H1 (cell line): ENCODE data around the gene BPI.

Source experiments
- BRCA1 ChIP-seq: IDR thresholded peaks from 2 replicates; pipeline ENCODE4 v1.6.1; 2012; ENCODE audit warnings: low read depth, low read length, improper control_type of control experiment
- CREB1 ChIP-seq: IDR thresholded peaks from 2 replicates; pipeline ENCODE4 v1.6.1; 2012; ENCODE audit warnings: inconsistent platforms
- CTCF ChIP-seq, 3 experiments: IDR thresholded peaks; 1 replicate in 2 of 3; 2 replicates in 1 of 3; pipeline versions ENCODE4 v1.5.1 to v1.6.1; 2011; ENCODE audit warnings: low read length in 3 of 3, mild to moderate bottlenecking in 3 of 3, inconsistent platforms in 2 of 3, low read depth in 1 of 3, moderate library complexity in 1 of 3; ENCODE audit not compliant: insufficient read depth in 1 of 3; ENCODE audit errors: control extremely low read depth in 1 of 3
- EGR1 ChIP-seq: IDR thresholded peaks from 2 replicates; pipeline ENCODE4 v1.6.1; 2011; ENCODE audit warnings: low read depth, low read length, borderline replicate concordance
- KDM1A ChIP-seq: fragments of 200-600, 300-600 bp; sonication (generic); IDR thresholded peaks from 2 replicates; pipeline ENCODE4 v1.7.1; 2016; ENCODE audit warnings: mild to moderate bottlenecking, low read length, borderline replicate concordance
- POLR2A ChIP-seq, 2 experiments: IDR thresholded peaks; 1 replicate in 1 of 2; 2 replicates in 1 of 2; pipeline ENCODE4 v1.6.1; 2011; ENCODE audit warnings: low read depth in 2 of 2, low read length in 2 of 2, mild to moderate bottlenecking in 2 of 2; ENCODE audit errors: control extremely low read depth in 1 of 2
- POLR2AphosphoS5 ChIP-seq: IDR thresholded peaks from 2 replicates; pipeline ENCODE4 v1.6.1; 2011; ENCODE audit warnings: low read depth, low read length
- SIN3A ChIP-seq, 2 experiments: IDR thresholded peaks in 1 of 2; conservative IDR thresholded peaks in 1 of 2; 2 replicates each; pipeline ENCODE4 v1.6.1; 2011 to 2012; ENCODE audit warnings: low read length in 2 of 2, improper control_type of control experiment in 1 of 2, low read depth in 1 of 2, mild to moderate bottlenecking in 1 of 2
- SP1 ChIP-seq: IDR thresholded peaks from 2 replicates; pipeline ENCODE4 v1.6.1; 2011; ENCODE audit warnings: low read depth, low read length
- SRF ChIP-seq: IDR thresholded peaks from 2 replicates; pipeline ENCODE4 v1.6.1; 2011; ENCODE audit warnings: mild to moderate bottlenecking, low read depth, low read length, moderate library complexity
- USF2 ChIP-seq: IDR thresholded peaks from 2 replicates; pipeline ENCODE4 v1.6.1; 2011; ENCODE audit warnings: low read length, improper control_type of control experiment
- ZNF274 ChIP-seq: IDR thresholded peaks from 2 replicates; pipeline ENCODE4 v1.7.0; 2012; ENCODE audit warnings: low read length, borderline replicate concordance; ENCODE audit errors: extremely low read depth

GRCh38 chr20:38267901-38268514, 35.9 kb upstream of the BPI start:
- no peak for TF ChIP-seq SIN3A (conservative IDR thresholded peaks at IDR 0.05 in 1 of 2, IDR thresholded peaks at IDR 0.05 in 1 of 2; ENCODE audit: low read depth in 1 of 2, low read length in 2 of 2)
- no peak for TF ChIP-seq SRF
- TF ChIP-seq CTCF (IDR thresholded peaks at IDR 0.05; ENCODE audit: control extremely low read depth in 1 of 3, insufficient read depth in 1 of 3, low read depth in 1 of 3, low read length in 3 of 3): no peak
- no peak for TF ChIP-seq CREB1
- no peak for TF ChIP-seq POLR2A (IDR thresholded peaks at IDR 0.05; ENCODE audit: control extremely low read depth in 1 of 2, low read depth in 2 of 2, low read length in 2 of 2)
- TF ChIP-seq BRCA1: no peak
- TF ChIP-seq USF2: no peak
- TF ChIP-seq EGR1: no peak
- TF ChIP-seq POLR2AphosphoS5: no peak
- no peak for TF ChIP-seq SP1
- TF ChIP-seq KDM1A: no peak
- no peak for TF ChIP-seq ZNF274
